GM18511 (cell line): ENCODE results near the gene ZNF506.
"Not testable (repeated sequence)": the region's sequence is repeated elsewhere in the genome, so short reads cannot be mapped to it uniquely, and the experiment has no call there.

Experiments
- ATAC-seq: cut with Tn5 transposase; IDR thresholded peaks from one replicate; pipeline ENCODE4 v1.9.1; 2021; ENCODE audit warnings: mild to moderate bottlenecking, moderate library complexity; ENCODE audit not compliant: unreplicated experiment

ZNF506 gene

GRCh38 chr19:19821366-19821951, at the start of gene ZNF506:
TSS of gene ZNF506 (minus strand) at chr19:19821750. CDS start at chr19:19821603, 147 bp downstream.
- ATAC-seq, result peak; percentile 82

GRCh38 chr19:19870086-19870485, 48.5 kb upstream of the ZNF506 start:
- not testable (repeated sequence) for ATAC-seq

GRCh38 chr19:19866611-19867248, 45.2 kb upstream of the ZNF506 start:
- no peak for ATAC-seq

- peak; percentile 97 for ATAC-seq
Observed at GRCh38 chr19:19865750-19866610, 44.4 kb upstream of the ZNF506 start, which contains the start of gene ZNF253. TSS of gene ZNF253 (plus strand) at chr19:19865882. CDS start at chr19:19865997, 115 bp downstream.

GRCh38 chr19:19860756-19861390, 39.3 kb upstream of the ZNF506 start:
- no peak for ATAC-seq

- no peak for ATAC-seq
Observed at GRCh38 chr19:19858751-19859150, 37.2 kb upstream of the ZNF506 start.

GRCh38 chr19:19851740-19852139, 30.2 kb upstream of the ZNF506 start:
- ATAC-seq, result not testable (repeated sequence)

GRCh38 chr19:19849056-19849455, 27.5 kb upstream of the ZNF506 start:
- no peak for ATAC-seq

- no peak for ATAC-seq
Observed at GRCh38 chr19:19847781-19848180, 26.2 kb upstream of the ZNF506 start.

- no peak for ATAC-seq
Observed at GRCh38 chr19:19835560-19836038, 14.0 kb upstream of the ZNF506 start.

GRCh38 chr19:19826875-19827274, 5.3 kb upstream of the ZNF506 start:
- ATAC-seq, result no peak

GRCh38 chr19:19823916-19824315, 2.4 kb upstream of the ZNF506 start:
- ATAC-seq, result no peak

- not testable (repeated sequence) for ATAC-seq
Observed at GRCh38 chr19:19821976-19822375, 426 bp upstream of the ZNF506 start.

- ATAC-seq, result peak; percentile 2
Observed at GRCh38 chr19:19820774-19821320, 703 bp downstream of the ZNF506 start.

GRCh38 chr19:19817357-19817756, 4.2 kb downstream of the ZNF506 start:
- ATAC-seq, result no peak

- no peak for ATAC-seq
Observed at GRCh38 chr19:19816679-19817078, 4.9 kb downstream of the ZNF506 start.

GRCh38 chr19:19811999-19812398, 9.6 kb downstream of the ZNF506 start:
- not testable (repeated sequence) for ATAC-seq

GRCh38 chr19:19805480-19805879, 16.1 kb downstream of the ZNF506 start:
- no peak for ATAC-seq

- no peak for ATAC-seq
Observed at GRCh38 chr19:19788015-19788414, 33.5 kb downstream of the ZNF506 start.

GRCh38 chr19:19785476-19785875, 36.1 kb downstream of the ZNF506 start:
- not testable (repeated sequence) for ATAC-seq

- no peak for ATAC-seq
Observed at GRCh38 chr19:19782783-19783182, 38.8 kb downstream of the ZNF506 start.
